IMR-90 (cell line): Measurements from ENCODE around the gene ELOVL2. TPM values are rescaled to one million over a fixed set of nuclear protein-coding genes. Genes with fewer than 3 reads are reported as not detected.

Source experiments
- ATAC-seq: fragments of 200-7000 bp; cut with Tn5 transposase; 2 replicates; pipeline ENCODE4 v1.9.1; 2020; ENCODE audit warnings: low read depth, mild to moderate bottlenecking, moderate library complexity
- BruUV-seq: library from RNA; stranded (reverse); fragments of 400-500 nt; replicated peaks from 2 replicates; lab custom pipeline; 2021; lab: Mats Ljungman, UMichigan
- CTCF ChIA-PET: fragments of 300-600 bp; formaldehyde crosslinking; extraction: SDS; loops from one replicate; lab custom pipeline; 2021; ENCODE audit warnings: antibody characterized with exemption; lab: Yijun Ruan, JAX
- POLR2A ChIA-PET: fragments of 300-600 bp; sonication (Branson Sonifier 250); formaldehyde crosslinking; loops from one replicate; lab custom pipeline; 2022; ENCODE audit warnings: antibody characterized with exemption; ENCODE audit not compliant: unreplicated experiment; lab: Charles Lee
- DNase-seq: peaks from one replicate; pipeline ENCODE4 v3.0.0; 2013
- H2AFZ ChIP-seq: replicated peaks from 2 replicates; pipeline ENCODE3; 2013; ENCODE audit warnings: low read length, mild to moderate bottlenecking; ENCODE audit not compliant: poor library complexity
- H2AK5ac ChIP-seq: 2 replicates; pipeline ENCODE4 v1.6.1; 2013; ENCODE audit warnings: low read depth, low read length, inconsistent platforms
- H2AK9ac ChIP-seq: replicated peaks from 2 replicates; pipeline ENCODE3; 2013; ENCODE audit warnings: mild to moderate bottlenecking, low read depth, low read length, moderate library complexity; ENCODE audit not compliant: poor library complexity
- H2BK120ac ChIP-seq: 2 replicates; pipeline ENCODE4 v1.6.1; 2013; ENCODE audit warnings: low read depth, low read length, inconsistent platforms
- H2BK15ac ChIP-seq: 3 replicates; pipeline ENCODE4 v1.6.1; 2013; ENCODE audit warnings: low read depth, low read length, inconsistent platforms
- H2BK20ac ChIP-seq: 2 replicates; pipeline ENCODE4 v1.6.1; 2013; ENCODE audit warnings: low read depth, mild to moderate bottlenecking, inconsistent platforms, low read length, moderate library complexity
- H2BK5ac ChIP-seq: 2 replicates; pipeline ENCODE4 v1.6.1; 2013; ENCODE audit warnings: mild to moderate bottlenecking, low read depth, low read length, inconsistent platforms; ENCODE audit not compliant: poor library complexity, severe bottlenecking
- H3K14ac ChIP-seq: replicated peaks from 2 replicates; pipeline ENCODE4 v1.6.1; 2013; ENCODE audit warnings: low read depth, low read length, inconsistent platforms
- H3K18ac ChIP-seq: 2 replicates; pipeline ENCODE4 v1.6.1; 2013; ENCODE audit warnings: low read depth, low read length, control low read depth
- H3K23ac ChIP-seq: 2 replicates; pipeline ENCODE4 v1.6.1; 2013; ENCODE audit warnings: low read depth, low read length, inconsistent platforms
- H3K27ac ChIP-seq: 2 replicates; pipeline ENCODE4 v1.5.1; 2013; ENCODE audit warnings: mild to moderate bottlenecking, control low read depth, low read length; ENCODE audit not compliant: insufficient read depth
- H3K27me3 ChIP-seq: 2 replicates; pipeline ENCODE4 v1.6.1; 2013; ENCODE audit warnings: low read length; ENCODE audit not compliant: control insufficient read depth, insufficient read depth
- H3K36me3 ChIP-seq: 2 replicates; pipeline ENCODE4 v1.6.1; 2013; ENCODE audit warnings: low read length, mixed read lengths; ENCODE audit not compliant: control insufficient read depth, insufficient read depth
- H3K4ac ChIP-seq: 2 replicates; pipeline ENCODE4 v1.6.1; 2013; ENCODE audit warnings: low read depth, low read length, inconsistent platforms
- H3K4me1 ChIP-seq: 2 replicates; pipeline ENCODE4 v1.6.1; 2013; ENCODE audit warnings: low read length, mixed read lengths; ENCODE audit not compliant: control insufficient read depth, insufficient read depth
- H3K4me2 ChIP-seq: 2 replicates; pipeline ENCODE4 v1.6.1; 2013; ENCODE audit warnings: low read depth, mild to moderate bottlenecking, control low read depth, low read length, moderate library complexity
- H3K4me3 ChIP-seq: 2 replicates; pipeline ENCODE4 v1.5.1; 2013; ENCODE audit warnings: low read depth, mild to moderate bottlenecking, control low read depth, low read length, moderate library complexity; ENCODE audit not compliant: insufficient read depth
- H3K56ac ChIP-seq: 2 replicates; pipeline ENCODE4 v1.6.1; 2013; ENCODE audit warnings: low read length, inconsistent platforms; ENCODE audit not compliant: insufficient read depth; ENCODE audit errors: extremely low read depth
- H3K79me1 ChIP-seq, 2 experiments: 2 replicates each; pipeline ENCODE4 v1.6.1; 2013; ENCODE audit warnings: low read length in 2 of 2, inconsistent platforms in 1 of 2, low read depth in 1 of 2
- H3K9ac ChIP-seq: 2 replicates; pipeline ENCODE4 v1.6.1; 2013; ENCODE audit warnings: low read depth, low read length, control low read depth
- H3K9me1 ChIP-seq: 2 replicates; pipeline ENCODE4 v1.6.1; 2013; ENCODE audit warnings: low read length, inconsistent platforms; ENCODE audit not compliant: insufficient read depth
- H3K9me3 ChIP-seq: 2 replicates; pipeline ENCODE4 v1.6.1; 2013; ENCODE audit warnings: low read length; ENCODE audit not compliant: control insufficient read depth, insufficient read depth
- H4K20me1 ChIP-seq: 2 replicates; pipeline ENCODE4 v1.6.1; 2013; ENCODE audit warnings: low read length, inconsistent platforms; ENCODE audit not compliant: insufficient read depth
- H4K5ac ChIP-seq: 2 replicates; pipeline ENCODE4 v1.6.1; 2013; ENCODE audit warnings: mild to moderate bottlenecking, low read depth, low read length, control low read depth
- H4K8ac ChIP-seq, 2 experiments: 2 replicates each; pipeline ENCODE4 v1.6.1; 2013; ENCODE audit warnings: low read depth in 2 of 2, low read length in 2 of 2, control low read depth in 1 of 2, inconsistent platforms in 1 of 2
- H4K91ac ChIP-seq: 2 replicates; pipeline ENCODE4 v1.6.1; 2013; ENCODE audit warnings: low read depth, low read length, inconsistent platforms; ENCODE audit not compliant: insufficient read depth
- CEBPB ChIP-seq: IDR thresholded peaks from 2 replicates; pipeline ENCODE4 v1.6.1; 2012; ENCODE audit warnings: low read depth, low read length, improper control_type of control experiment
- CHD1 ChIP-seq: IDR thresholded peaks from 2 replicates; pipeline ENCODE4 v1.6.1; 2012; ENCODE audit warnings: low read depth, low read length, improper control_type of control experiment
- FOS ChIP-seq: fragments of 150-350 bp; IDR thresholded peaks from 2 replicates; pipeline ENCODE4 v1.6.1; 2016; ENCODE audit warnings: low read depth, low read length
- MAFK ChIP-seq: IDR thresholded peaks from 2 replicates; pipeline ENCODE4 v1.6.1; 2012; ENCODE audit warnings: low read depth, low read length, improper control_type of control experiment
- MAZ ChIP-seq: IDR thresholded peaks from 2 replicates; pipeline ENCODE4 v1.6.1; 2012; ENCODE audit warnings: low read depth, mild to moderate bottlenecking, low read length, improper control_type of control experiment, moderate library complexity, borderline replicate concordance
- MXI1 ChIP-seq: IDR thresholded peaks from 2 replicates; pipeline ENCODE4 v1.6.1; 2012; ENCODE audit warnings: low read depth, mild to moderate bottlenecking, low read length, moderate library complexity, borderline replicate concordance
- NFE2L2 ChIP-seq: fragments of 150-350 bp; IDR thresholded peaks from 2 replicates; pipeline ENCODE4 v1.6.1; 2016; ENCODE audit warnings: low read depth, mild to moderate bottlenecking, low read length
- RFX5 ChIP-seq: IDR thresholded peaks from 2 replicates; pipeline ENCODE4 v1.8.0; 2012; ENCODE audit warnings: low read depth, mild to moderate bottlenecking, low read length, moderate library complexity
- SMC3 ChIP-seq: fragments of 150-350 bp; IDR thresholded peaks from 2 replicates; pipeline ENCODE4 v1.6.1; 2016; ENCODE audit warnings: low read depth, mild to moderate bottlenecking, antibody characterized with exemption, low read length, moderate library complexity
- WGBS, 2 experiments: methylation state at CpG; one replicate each; pipeline versions ENCODE4 v1.1.5 to v1.1.7; 2013; ENCODE audit warnings: missing lambda C conversion rate in 2 of 2; ENCODE audit not compliant: insufficient read length in 1 of 2; ENCODE audit errors: extremely low coverage in 2 of 2; 5-methylcytosine and 5-hydroxymethylcytosine counted together
- dilution Hi-C: fragments of 300-500 bp; cut with HindIII; formaldehyde crosslinking; loops from one replicate; pipeline ENCODE4 v1.14.3; 2018; ENCODE audit warnings: low sequenced_read_pairs; ENCODE audit not compliant: unreplicated experiment
- in situ Hi-C: fragments of 300-500 bp; cut with MboI; formaldehyde crosslinking; loops from 3 replicates; pipeline ENCODE4 v1.14.3; 2019; ENCODE audit warnings: low sequenced_read_pairs, inconsistent platforms, mixed read lengths
- intact Hi-C: fragments of 100-400 bp; cut with micrococcal nuclease; formaldehyde crosslinking; loops from 2 replicates; pipeline ENCODE4 v1.10.0; 2022
- polyA plus RNA-seq, 3 experiments: library from polyadenylated mRNA; depleted of rRNA; stranded (reverse); fragments of >200 nt; gene quantifications; 2 replicates each; pipeline ENCODE4 v1.2.3, GENCODE V29; 2012; ENCODE audit warnings: low replicate concordance in 1 of 3
- total RNA-seq: library from RNA; depleted of rRNA; stranded (reverse); fragments of >200 nt; gene quantifications from 2 replicates; pipeline ENCODE4 v1.2.3, GENCODE V29; 2012
- TF ChIP-seq, protein P1 (sequence below): conservative IDR thresholded peaks from 2 replicates; pipeline ENCODE4 v1.5.1; 2012; ENCODE audit warnings: mild to moderate bottlenecking, low read depth, low read length, improper control_type of control experiment
- TF ChIP-seq, protein P2 (sequence below): fragments of 150-350 bp; IDR thresholded peaks from 2 replicates; pipeline ENCODE4 v1.6.1; 2017; ENCODE audit warnings: mild to moderate bottlenecking, antibody characterized with exemption, low read length, low read depth
- TF ChIP-seq, protein P3 (sequence below): fragments of 150-350 bp; IDR thresholded peaks from 2 replicates; pipeline ENCODE4 v1.6.1; 2016; ENCODE audit warnings: low read depth, mild to moderate bottlenecking, low read length, moderate library complexity, borderline replicate concordance

The ELOVL2 gene
- total and polyA plus RNA-seq, 2 of the 4 experiments (the other 2 are of a cell fraction): 6.3 to 7.9 TPM

DNA sequence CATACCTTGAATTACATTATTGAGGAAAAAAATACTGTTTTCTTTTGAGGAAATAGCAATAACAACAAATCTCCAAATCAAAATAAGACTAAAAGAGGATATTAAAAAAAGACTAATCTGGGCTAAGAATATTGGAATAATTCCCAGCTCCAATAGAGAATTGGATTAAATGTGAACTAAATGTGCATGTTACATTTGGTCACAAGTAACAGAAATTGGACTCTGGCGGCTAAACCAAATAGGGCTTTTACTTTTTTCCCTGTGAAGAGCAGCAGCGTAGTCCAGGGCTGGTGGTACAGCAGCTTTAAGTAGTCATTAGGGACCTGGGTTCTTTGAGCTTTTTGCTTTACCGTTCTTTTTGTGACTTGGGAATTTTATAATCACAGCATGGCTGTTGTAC, 71.9 kb downstream of the ELOVL2 start:
- Histone ChIP-seq H3K14ac (no peak overlapping the region), H3K4me1 (peaks cover 6% of the 10 kb centered on the region), H2AK9ac (no peak overlapping the region), H3K36me3 (no peaks in the 10 kb centered on the region), H2BK20ac (no peak overlapping the region), H2AFZ (no peak overlapping the region), H4K5ac (no peak overlapping the region), H3K18ac (no peak overlapping the region), H4K91ac (no peak overlapping the region), H3K9me1 (0 out of 2 replicates have a peak, but pooled peaks cover 4% of the 10 kb centered on the region), H3K4me2 (no peak overlapping the region), H3K27me3 (no peaks in the 10 kb centered on the region; the same call in 1 of the 2 replicates), H2BK15ac (no peak overlapping the region), H3K23ac (no peak overlapping the region), H3K4me3 (no peak overlapping the region), H2AK5ac (no peak overlapping the region), H2BK120ac (no peak overlapping the region), H3K79me1 (no peaks in the 10 kb centered on the region), H3K9me3 (peaks cover 8% of the 10 kb centered on the region), H4K20me1 (no peaks in the 10 kb centered on the region), H3K9ac (no peak overlapping the region), H3K27ac (no peak overlapping the region), H3K56ac (no peak overlapping the region), H4K8ac (no peak overlapping the region), H2BK5ac (no peak overlapping the region), H3K4ac (no peak overlapping the region)
- no CpG with 5 or more reads among the region's 3 CpGs for WGBS, 2 experiments
- ATAC-seq: no peak
- ChIA-PET POLR2A (no interaction called here), CTCF (no interaction called here)
- dilution Hi-C loops (no loop called here), intact Hi-C loops (no loop called here), in situ Hi-C loops (no loop called here)
- BruUV-seq: no TSS peak
- no peak for DNase-seq
- TF ChIP-seq CHD1 (no peak), NFE2L2 (no peak), RFX5 (no peak), MXI1 (no peak), CEBPB (no peak), SMC3 (no peak), MAZ (no peak), MAFK (no peak), FOS (no peak)
- TF ChIP-seq, protein P1, sequence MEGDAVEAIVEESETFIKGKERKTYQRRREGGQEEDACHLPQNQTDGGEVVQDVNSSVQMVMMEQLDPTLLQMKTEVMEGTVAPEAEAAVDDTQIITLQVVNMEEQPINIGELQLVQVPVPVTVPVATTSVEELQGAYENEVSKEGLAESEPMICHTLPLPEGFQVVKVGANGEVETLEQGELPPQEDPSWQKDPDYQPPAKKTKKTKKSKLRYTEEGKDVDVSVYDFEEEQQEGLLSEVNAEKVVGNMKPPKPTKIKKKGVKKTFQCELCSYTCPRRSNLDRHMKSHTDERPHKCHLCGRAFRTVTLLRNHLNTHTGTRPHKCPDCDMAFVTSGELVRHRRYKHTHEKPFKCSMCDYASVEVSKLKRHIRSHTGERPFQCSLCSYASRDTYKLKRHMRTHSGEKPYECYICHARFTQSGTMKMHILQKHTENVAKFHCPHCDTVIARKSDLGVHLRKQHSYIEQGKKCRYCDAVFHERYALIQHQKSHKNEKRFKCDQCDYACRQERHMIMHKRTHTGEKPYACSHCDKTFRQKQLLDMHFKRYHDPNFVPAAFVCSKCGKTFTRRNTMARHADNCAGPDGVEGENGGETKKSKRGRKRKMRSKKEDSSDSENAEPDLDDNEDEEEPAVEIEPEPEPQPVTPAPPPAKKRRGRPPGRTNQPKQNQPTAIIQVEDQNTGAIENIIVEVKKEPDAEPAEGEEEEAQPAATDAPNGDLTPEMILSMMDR: no peak
- TF ChIP-seq, protein P2, sequence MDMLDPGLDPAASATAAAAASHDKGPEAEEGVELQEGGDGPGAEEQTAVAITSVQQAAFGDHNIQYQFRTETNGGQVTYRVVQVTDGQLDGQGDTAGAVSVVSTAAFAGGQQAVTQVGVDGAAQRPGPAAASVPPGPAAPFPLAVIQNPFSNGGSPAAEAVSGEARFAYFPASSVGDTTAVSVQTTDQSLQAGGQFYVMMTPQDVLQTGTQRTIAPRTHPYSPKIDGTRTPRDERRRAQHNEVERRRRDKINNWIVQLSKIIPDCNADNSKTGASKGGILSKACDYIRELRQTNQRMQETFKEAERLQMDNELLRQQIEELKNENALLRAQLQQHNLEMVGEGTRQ: no peak
- TF ChIP-seq, protein P3, sequence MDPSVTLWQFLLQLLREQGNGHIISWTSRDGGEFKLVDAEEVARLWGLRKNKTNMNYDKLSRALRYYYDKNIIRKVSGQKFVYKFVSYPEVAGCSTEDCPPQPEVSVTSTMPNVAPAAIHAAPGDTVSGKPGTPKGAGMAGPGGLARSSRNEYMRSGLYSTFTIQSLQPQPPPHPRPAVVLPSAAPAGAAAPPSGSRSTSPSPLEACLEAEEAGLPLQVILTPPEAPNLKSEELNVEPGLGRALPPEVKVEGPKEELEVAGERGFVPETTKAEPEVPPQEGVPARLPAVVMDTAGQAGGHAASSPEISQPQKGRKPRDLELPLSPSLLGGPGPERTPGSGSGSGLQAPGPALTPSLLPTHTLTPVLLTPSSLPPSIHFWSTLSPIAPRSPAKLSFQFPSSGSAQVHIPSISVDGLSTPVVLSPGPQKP: no peak
